Gastrocnemius medialis (tissue), 4 donors: ENCODE data around the gene ST8SIA1. TPM values are rescaled to one million over a fixed set of nuclear protein-coding genes. Genes with fewer than 3 reads are reported as not detected.

ENCODE experiments used
- ATAC-seq, 2 donors: fragments of 150-250 bp; one replicate each; pipeline ENCODE4 v1.9.1; 2016
- DNase-seq, 2 donors: peaks; one replicate each; pipeline ENCODE4 v3.0.0-alpha.2; 2019
- H3K27ac ChIP-seq, 4 donors: fragments of 200-600 bp; sonication (generic); 1 replicate in 1 of 4; 2 replicates in 3 of 4; pipeline ENCODE4 v1.5.1; 2016 to 2018; ENCODE audit warnings: mild to moderate bottlenecking in 2 of 4, moderate library complexity in 1 of 4
- H3K27me3 ChIP-seq, 3 donors: fragments of 200-600 bp; sonication (generic) in 2 of 3; 1 replicate in 1 of 3; 2 replicates in 2 of 3; pipeline versions ENCODE4 v1.5.1 to v1.6.0; 2016 to 2019; ENCODE audit warnings: mild to moderate bottlenecking in 1 of 3, moderate library complexity in 1 of 3
- H3K36me3 ChIP-seq, 2 donors: fragments of 200-600 bp; sonication (generic) in 1 of 2; one replicate each; pipeline ENCODE4 v1.5.1; 2017 to 2018
- H3K4me1 ChIP-seq, 2 donors: fragments of 200-600 bp; sonication (generic) in 1 of 2; one replicate each; pipeline ENCODE4 v1.5.1; 2016 to 2017; ENCODE audit warnings: mild to moderate bottlenecking in 2 of 2
- H3K4me3 ChIP-seq, 4 donors: fragments of 200-600 bp; sonication (generic) in 3 of 4; 1 replicate in 1 of 4; 2 replicates in 3 of 4; pipeline ENCODE4 v1.5.1; 2016 to 2019; ENCODE audit warnings: mild to moderate bottlenecking in 2 of 4
- H3K9me3 ChIP-seq, 3 donors: fragments of 200-600 bp; sonication (generic) in 2 of 3; 1 replicate in 1 of 3; 2 replicates in 2 of 3; pipeline ENCODE4 v1.5.1; 2016 to 2019
- POLR2A ChIP-seq, 2 donors: fragments of 450-650 bp; IDR thresholded peaks; one replicate each; pipeline ENCODE4 v1.6.1; 2017; ENCODE audit warnings: antibody characterized with exemption in 2 of 2, mild to moderate bottlenecking in 2 of 2, moderate library complexity in 2 of 2
- in situ Hi-C, 4 donors: fragments of 200-750 bp; cut with MboI; loops; one replicate each; pipeline versions ENCODE4 v1.15.0 to v1.8.0; 2017; ENCODE audit warnings: low sequenced_read_pairs in 4 of 4
- intact Hi-C: fragments of 100-400 bp; cut with DNase I; formaldehyde crosslinking; loops from one replicate; pipeline ENCODE4 v1.15.1; 2023; ENCODE audit warnings: low total_unique reads
- total RNA-seq, 4 donors: library from RNA; depleted of rRNA; stranded (reverse); fragments of >200 nt; gene quantifications; one replicate each; pipeline versions ENCODE4 v1.1.0 to v1.2.3, GENCODE V29; 2016
- TF ChIP-seq, protein P1 (sequence below), 5 experiments: fragments of 450-650 bp in 3 of 5; fragments of 200-600 bp in 2 of 5; sonication (generic) in 2 of 5; IDR thresholded peaks in 4 of 5; conservative IDR thresholded peaks in 1 of 5; 1 replicate in 4 of 5; 2 replicates in 1 of 5; pipeline ENCODE4 v1.5.1; 2016 to 2019; ENCODE audit warnings: antibody characterized with exemption in 5 of 5, mild to moderate bottlenecking in 3 of 5, moderate library complexity in 3 of 5

Gene ST8SIA1
- total RNA-seq, 4 donors from 2014 or later, result 0.17 to 2.5 (median 0.67) TPM

DNA sequence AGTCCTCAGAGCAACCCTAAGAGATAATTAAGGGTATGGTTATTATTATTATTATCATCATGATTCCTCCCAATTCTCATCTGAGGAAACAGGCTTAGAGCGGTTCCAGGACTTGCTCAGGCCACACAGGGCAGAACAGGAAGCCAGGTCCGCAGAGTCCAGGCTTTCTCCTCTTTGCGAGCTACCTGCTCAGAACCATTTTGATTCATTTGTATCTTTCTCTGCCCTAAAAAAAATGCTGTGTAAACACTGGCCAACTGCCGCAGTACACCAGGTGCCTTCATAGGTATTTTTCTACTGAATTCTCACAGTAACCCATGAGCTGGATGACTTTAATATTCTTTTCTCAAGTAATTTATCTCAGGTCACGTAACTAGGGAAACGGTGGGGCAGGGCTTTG, 45.3 kb downstream of the ST8SIA1 start:
- Histone ChIP-seq H3K27me3 (no peaks in the 10 kb centered on the region), H3K9me3 (no peaks in the 10 kb centered on the region), H3K4me1 (no peaks in the 10 kb centered on the region), H3K4me3 (no peak overlapping the region), H3K36me3 (no peaks in the 10 kb centered on the region), H3K27ac (no peak overlapping the region)
- in situ Hi-C loops, result no loop called here
- DNase-seq (no peak), ATAC-seq (no peak)
- TF ChIP-seq POLR2A (IDR thresholded peaks at IDR 0.05), result no peak
- TF ChIP-seq, protein P1, sequence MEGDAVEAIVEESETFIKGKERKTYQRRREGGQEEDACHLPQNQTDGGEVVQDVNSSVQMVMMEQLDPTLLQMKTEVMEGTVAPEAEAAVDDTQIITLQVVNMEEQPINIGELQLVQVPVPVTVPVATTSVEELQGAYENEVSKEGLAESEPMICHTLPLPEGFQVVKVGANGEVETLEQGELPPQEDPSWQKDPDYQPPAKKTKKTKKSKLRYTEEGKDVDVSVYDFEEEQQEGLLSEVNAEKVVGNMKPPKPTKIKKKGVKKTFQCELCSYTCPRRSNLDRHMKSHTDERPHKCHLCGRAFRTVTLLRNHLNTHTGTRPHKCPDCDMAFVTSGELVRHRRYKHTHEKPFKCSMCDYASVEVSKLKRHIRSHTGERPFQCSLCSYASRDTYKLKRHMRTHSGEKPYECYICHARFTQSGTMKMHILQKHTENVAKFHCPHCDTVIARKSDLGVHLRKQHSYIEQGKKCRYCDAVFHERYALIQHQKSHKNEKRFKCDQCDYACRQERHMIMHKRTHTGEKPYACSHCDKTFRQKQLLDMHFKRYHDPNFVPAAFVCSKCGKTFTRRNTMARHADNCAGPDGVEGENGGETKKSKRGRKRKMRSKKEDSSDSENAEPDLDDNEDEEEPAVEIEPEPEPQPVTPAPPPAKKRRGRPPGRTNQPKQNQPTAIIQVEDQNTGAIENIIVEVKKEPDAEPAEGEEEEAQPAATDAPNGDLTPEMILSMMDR (IDR thresholded peaks at IDR 0.05 in 4 of 5, conservative IDR thresholded peaks at IDR 0.05 in 1 of 5), result no peak
- intact Hi-C loops, result no loop called here

GRCh38 chr12:22287776-22288621, 46.5 kb downstream of the ST8SIA1 start:
- Histone ChIP-seq H3K9me3 (no peaks in the 10 kb centered on the region), H3K27ac (no peak overlapping the region), H3K4me1 (no peaks in the 10 kb centered on the region), H3K36me3 (no peaks in the 10 kb centered on the region), H3K4me3 (no peak overlapping the region), H3K27me3 (no peaks in the 10 kb centered on the region)
- ATAC-seq, result no peak
- no peak for TF ChIP-seq POLR2A (IDR thresholded peaks at IDR 0.05)
- TF ChIP-seq, protein P1 (IDR thresholded peaks at IDR 0.05 in 4 of 5, conservative IDR thresholded peaks at IDR 0.05 in 1 of 5), result no peak
- in situ Hi-C loops, result no loop called here
- no peak for DNase-seq
- intact Hi-C loops, result no loop called here

GRCh38 chr12:22287101-22287500, 47.4 kb downstream of the ST8SIA1 start:
- ATAC-seq, result no peak
- H3K36me3 ChIP-seq, result no peaks in the 10 kb centered on the region
- intact Hi-C loops, result no loop called here
- in situ Hi-C loops, result no loop called here
- no peaks in the 10 kb centered on the region for H3K9me3 ChIP-seq
- no peak overlapping the region for H3K4me3 ChIP-seq
- DNase-seq, result no peak
- no peak overlapping the region for H3K27ac ChIP-seq
- TF ChIP-seq POLR2A (IDR thresholded peaks at IDR 0.05), result no peak
- TF ChIP-seq, protein P1 (IDR thresholded peaks at IDR 0.05 in 4 of 5, conservative IDR thresholded peaks at IDR 0.05 in 1 of 5), result no peak
- H3K4me1 ChIP-seq, result no peaks in the 10 kb centered on the region
- no peaks in the 10 kb centered on the region for H3K27me3 ChIP-seq

DNA sequence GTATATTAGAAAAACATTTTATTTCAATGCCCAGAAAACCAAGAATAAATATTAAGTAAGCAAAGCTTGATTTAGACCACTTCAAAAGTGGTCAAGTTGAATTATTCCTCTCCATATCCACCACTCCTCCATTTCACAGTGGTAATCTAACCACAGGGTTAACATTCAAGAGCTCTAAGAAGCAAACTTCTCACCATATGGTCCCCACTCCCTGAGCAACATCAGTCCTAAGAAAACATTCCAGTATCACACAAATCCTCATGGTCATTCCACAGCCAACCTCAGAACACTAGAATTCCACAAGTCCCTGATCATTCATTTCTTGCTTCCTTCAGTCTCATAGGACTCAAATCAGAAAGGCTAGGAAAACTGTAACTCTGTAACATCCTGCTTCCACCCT, 47.9 kb downstream of the ST8SIA1 start:
- intact Hi-C loops, result no loop called here
- Histone ChIP-seq H3K9me3 (no peaks in the 10 kb centered on the region), H3K4me1 (no peaks in the 10 kb centered on the region), H3K4me3 (no peak overlapping the region), H3K27ac (no peak overlapping the region), H3K27me3 (no peaks in the 10 kb centered on the region), H3K36me3 (no peaks in the 10 kb centered on the region)
- in situ Hi-C loops, result no loop called here
- no peak for DNase-seq
- no peak for ATAC-seq
- TF ChIP-seq, protein P1 (IDR thresholded peaks at IDR 0.05 in 4 of 5, conservative IDR thresholded peaks at IDR 0.05 in 1 of 5), result no peak
- no peak for TF ChIP-seq POLR2A (IDR thresholded peaks at IDR 0.05)
